SJSA1 (cell line): ENCODE measurements around the gene CLIP3. TPM values are rescaled to one million over a fixed set of nuclear protein-coding genes. Genes with fewer than 3 reads are reported as not detected.

Experiments used
- DNase-seq, 2 experiments: peaks; one replicate each; pipeline ENCODE4 v3.0.0-alpha.2; 2015 to 2020; ENCODE audit warnings: low spot score in 2 of 2, low read depth in 1 of 2
- H3K27ac ChIP-seq: fragments of 250-450 bp; sonication (Bioruptor Pico); 2 replicates; pipeline ENCODE4 v1.5.1; 2020; ENCODE audit warnings: mild to moderate bottlenecking, moderate library complexity
- H3K27me3 ChIP-seq: fragments of 250-450 bp; sonication (Bioruptor Pico); replicated peaks from 2 replicates; pipeline ENCODE4 v1.5.1; 2020; ENCODE audit warnings: mild to moderate bottlenecking, moderate library complexity
- H3K36me3 ChIP-seq: fragments of 250-450 bp; sonication (Bioruptor Pico); 2 replicates; pipeline ENCODE4 v1.5.1; 2020; ENCODE audit warnings: mild to moderate bottlenecking
- H3K4me1 ChIP-seq: fragments of 250-450 bp; sonication (Bioruptor Pico); replicated peaks from 2 replicates; pipeline ENCODE4 v1.6.1; 2021; ENCODE audit warnings: mild to moderate bottlenecking
- H3K4me3 ChIP-seq: fragments of 250-450 bp; sonication (Bioruptor Pico); 2 replicates; pipeline ENCODE4 v1.5.1; 2020; ENCODE audit warnings: mild to moderate bottlenecking
- H3K9me3 ChIP-seq: fragments of 250-450 bp; sonication (Bioruptor Pico); replicated peaks from 2 replicates; pipeline ENCODE4 v1.5.1; 2020; ENCODE audit warnings: mild to moderate bottlenecking
- total RNA-seq: library from RNA; depleted of rRNA; stranded (reverse); fragments of >200 nt; shearing (Covaris generic); gene quantifications from 2 replicates; pipeline ENCODE4 v1.2.3, GENCODE V29; 2014

Gene CLIP3
- total RNA-seq, 1 experiment from 2014 or later = 2.3 TPM

- H3K27ac ChIP-seq = no peak overlapping the region
- H3K9me3 ChIP-seq = no peaks in the 10 kb centered on the region
- no peaks in the 10 kb centered on the region for H3K36me3 ChIP-seq
- no peaks in the 10 kb centered on the region for H3K27me3 ChIP-seq
- no peak for DNase-seq
- peaks cover 14% of the 10 kb centered on the region for H3K4me1 ChIP-seq
- peak overlapping the region; percentile 14; the same call in 1 of the 2 replicates for H3K4me3 ChIP-seq
Measured at GRCh38 chr19:36009220-36009619, 23.5 kb downstream of the CLIP3 start.

GRCh38 chr19:36008336-36008978 lies 24.2 kb downstream of the CLIP3 start, which contains the start of gene SYNE4:
TSS of gene SYNE4 (minus strand) at chr19:36008813. CDS start at chr19:36008681, 132 bp downstream.
- no peaks in the 10 kb centered on the region for H3K27me3 ChIP-seq
- no peak for DNase-seq
- peaks cover 13% of the 10 kb centered on the region for H3K4me1 ChIP-seq
- 0 out of 2 replicates have a peak, but pooled peaks cover 7% of the 10 kb centered on the region for H3K36me3 ChIP-seq
- peak within 1 kb of the TSS; percentile 14; the same call in 1 of the 2 replicates for H3K4me3 ChIP-seq
- no peak within 1 kb of the TSS for H3K27ac ChIP-seq
- H3K9me3 ChIP-seq = no peaks in the 10 kb centered on the region

GRCh38 chr19:36006955-36007354 lies 25.7 kb downstream of the CLIP3 start:
- no peak for DNase-seq
- H3K27me3 ChIP-seq = no peaks in the 10 kb centered on the region
- H3K27ac ChIP-seq = no peak overlapping the region
- peaks cover 7% of the 10 kb centered on the region for H3K4me1 ChIP-seq
- H3K4me3 ChIP-seq = no peak overlapping the region
- H3K9me3 ChIP-seq = no peaks in the 10 kb centered on the region
- 0 out of 2 replicates have a peak, but pooled peaks cover 9% of the 10 kb centered on the region for H3K36me3 ChIP-seq

- Histone ChIP-seq H3K9me3 (no peaks in the 10 kb centered on the region), H3K36me3 (peaks cover 26% of the 10 kb centered on the region), H3K4me3 (no peak overlapping the region), H3K27ac (no peak overlapping the region), H3K4me1 (no peaks in the 10 kb centered on the region), H3K27me3 (no peaks in the 10 kb centered on the region)
- no peak for DNase-seq
Measured at GRCh38 chr19:36003284-36003683, 29.4 kb downstream of the CLIP3 start.

- H3K27me3 ChIP-seq = no peaks in the 10 kb centered on the region
- no peak overlapping the region for H3K4me3 ChIP-seq
- peaks cover 32% of the 10 kb centered on the region for H3K36me3 ChIP-seq
- no peaks in the 10 kb centered on the region for H3K9me3 ChIP-seq
- no peaks in the 10 kb centered on the region for H3K4me1 ChIP-seq
- DNase-seq = no peak
- no peak overlapping the region for H3K27ac ChIP-seq
Measured at GRCh38 chr19:36001605-36002004, 31.1 kb downstream of the CLIP3 start.

GRCh38 chr19:35996777-35997176 lies 35.9 kb downstream of the CLIP3 start:
- H3K9me3 ChIP-seq = no peaks in the 10 kb centered on the region
- peaks cover 32% of the 10 kb centered on the region for H3K36me3 ChIP-seq
- no peak for DNase-seq
- H3K4me3 ChIP-seq = no peak overlapping the region
- H3K27ac ChIP-seq = no peak overlapping the region
- no peaks in the 10 kb centered on the region for H3K27me3 ChIP-seq
- H3K4me1 ChIP-seq = peaks cover 8% of the 10 kb centered on the region

- Histone ChIP-seq H3K27me3 (no peaks in the 10 kb centered on the region), H3K9me3 (no peaks in the 10 kb centered on the region), H3K4me1 (peaks cover 8% of the 10 kb centered on the region), H3K4me3 (peak within 1 kb of the TSS; percentile 74), H3K36me3 (peaks cover 26% of the 10 kb centered on the region), H3K27ac (no peak within 1 kb of the TSS; the same call in 1 of the 2 replicates)
- peak; percentile 87 to 95 for DNase-seq
Measured at GRCh38 chr19:35995048-35995993, 37.4 kb downstream of the CLIP3 start, which contains the start of gene SDHAF1. TSS of gene SDHAF1 (plus strand) at chr19:35995188. CDS start at chr19:35995275, 87 bp downstream.

GRCh38 chr19:35993923-35994598 lies 38.6 kb downstream of the CLIP3 start:
- H3K9me3 ChIP-seq = no peaks in the 10 kb centered on the region
- no peaks in the 10 kb centered on the region for H3K27me3 ChIP-seq
- no peak overlapping the region for H3K4me3 ChIP-seq
- H3K27ac ChIP-seq = no peak overlapping the region
- peaks cover 23% of the 10 kb centered on the region for H3K36me3 ChIP-seq
- no peak for DNase-seq
- H3K4me1 ChIP-seq = peaks cover 8% of the 10 kb centered on the region

- DNase-seq = no peak
- no peaks in the 10 kb centered on the region for H3K9me3 ChIP-seq
Measured at GRCh38 chr19:35992907-35993765, 39.5 kb downstream of the CLIP3 start.

GRCh38 chr19:35991731-35992450 lies 40.8 kb downstream of the CLIP3 start:
- Histone ChIP-seq H3K27me3 (peaks cover 13% of the 10 kb centered on the region), H3K4me3 (no peak overlapping the region), H3K4me1 (peaks cover 8% of the 10 kb centered on the region), H3K36me3 (peaks cover 11% of the 10 kb centered on the region; the same call in 1 of the 2 replicates), H3K9me3 (no peaks in the 10 kb centered on the region), H3K27ac (no peak overlapping the region)
- no peak for DNase-seq

More at GRCh38 chr19:35992907-35993765, 39.5 kb downstream of the CLIP3 start:
- peaks cover 14% of the 10 kb centered on the region for H3K36me3 ChIP-seq
- peaks cover 8% of the 10 kb centered on the region for H3K4me1 ChIP-seq
- H3K27ac ChIP-seq = no peak overlapping the region
- H3K27me3 ChIP-seq = peaks cover under 1% of the 10 kb centered on the region
- H3K4me3 ChIP-seq = no peak overlapping the region

GRCh38 chr19:35990771-35991730 lies 41.6 kb downstream of the CLIP3 start:
- no peaks in the 10 kb centered on the region for H3K9me3 ChIP-seq
- H3K36me3 ChIP-seq = peaks cover 3% of the 10 kb centered on the region; the same call in 1 of the 2 replicates
- no peak overlapping the region for H3K27ac ChIP-seq
- peaks cover 21% of the 10 kb centered on the region for H3K27me3 ChIP-seq
- DNase-seq = no peak
- peaks cover 3% of the 10 kb centered on the region for H3K4me1 ChIP-seq
- no peak overlapping the region for H3K4me3 ChIP-seq
